GM06990 (cell line): ENCODE results near the gene KRTAP13-2.
A peak's percentile ranks its signal among the peaks of the same experiment; 100 is the strongest.

ENCODE experiments used
- DNase-seq: peaks from one replicate; pipeline ENCODE4 v3.0.0-alpha.2; 2011; ENCODE audit not compliant: insufficient read length; ENCODE audit errors: extremely low read depth
- H3K27me3 ChIP-seq: replicated peaks from 2 replicates; pipeline ENCODE4 v1.6.0; 2011; ENCODE audit warnings: low read length; ENCODE audit not compliant: control insufficient read depth, insufficient read depth
- H3K36me3 ChIP-seq: 2 replicates; pipeline ENCODE4 v1.5.1; 2011; ENCODE audit warnings: low read length; ENCODE audit not compliant: control insufficient read depth, insufficient read depth
- H3K4me3 ChIP-seq: replicated peaks from 2 replicates; pipeline ENCODE4 v1.5.1; 2011; ENCODE audit warnings: low read depth, mild to moderate bottlenecking, control low read depth, low read length
- TF ChIP-seq, protein P1 (sequence below): IDR thresholded peaks from 2 replicates; pipeline ENCODE4 v1.5.1; 2011; ENCODE audit warnings: low read length, control low read depth, mild to moderate bottlenecking, inconsistent platforms; ENCODE audit not compliant: insufficient read depth, poor library complexity, severe bottlenecking

Gene KRTAP13-2

GRCh38 chr21:30345014-30345413 is 27.1 kb downstream of the KRTAP13-2 start:
- H3K4me3 ChIP-seq = no peak overlapping the region
- no peak for DNase-seq
- TF ChIP-seq, protein P1, sequence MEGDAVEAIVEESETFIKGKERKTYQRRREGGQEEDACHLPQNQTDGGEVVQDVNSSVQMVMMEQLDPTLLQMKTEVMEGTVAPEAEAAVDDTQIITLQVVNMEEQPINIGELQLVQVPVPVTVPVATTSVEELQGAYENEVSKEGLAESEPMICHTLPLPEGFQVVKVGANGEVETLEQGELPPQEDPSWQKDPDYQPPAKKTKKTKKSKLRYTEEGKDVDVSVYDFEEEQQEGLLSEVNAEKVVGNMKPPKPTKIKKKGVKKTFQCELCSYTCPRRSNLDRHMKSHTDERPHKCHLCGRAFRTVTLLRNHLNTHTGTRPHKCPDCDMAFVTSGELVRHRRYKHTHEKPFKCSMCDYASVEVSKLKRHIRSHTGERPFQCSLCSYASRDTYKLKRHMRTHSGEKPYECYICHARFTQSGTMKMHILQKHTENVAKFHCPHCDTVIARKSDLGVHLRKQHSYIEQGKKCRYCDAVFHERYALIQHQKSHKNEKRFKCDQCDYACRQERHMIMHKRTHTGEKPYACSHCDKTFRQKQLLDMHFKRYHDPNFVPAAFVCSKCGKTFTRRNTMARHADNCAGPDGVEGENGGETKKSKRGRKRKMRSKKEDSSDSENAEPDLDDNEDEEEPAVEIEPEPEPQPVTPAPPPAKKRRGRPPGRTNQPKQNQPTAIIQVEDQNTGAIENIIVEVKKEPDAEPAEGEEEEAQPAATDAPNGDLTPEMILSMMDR = no peak
- H3K27me3 ChIP-seq = no peaks in the 10 kb centered on the region
- no peaks in the 10 kb centered on the region for H3K36me3 ChIP-seq

- Histone ChIP-seq H3K36me3 (no peaks in the 10 kb centered on the region), H3K27me3 (no peaks in the 10 kb centered on the region), H3K4me3 (no peak overlapping the region)
- no peak for DNase-seq
- TF ChIP-seq, protein P1 = peak; percentile 61
Observed at GRCh38 chr21:30340714-30341573, 31.1 kb downstream of the KRTAP13-2 start.

DNA sequence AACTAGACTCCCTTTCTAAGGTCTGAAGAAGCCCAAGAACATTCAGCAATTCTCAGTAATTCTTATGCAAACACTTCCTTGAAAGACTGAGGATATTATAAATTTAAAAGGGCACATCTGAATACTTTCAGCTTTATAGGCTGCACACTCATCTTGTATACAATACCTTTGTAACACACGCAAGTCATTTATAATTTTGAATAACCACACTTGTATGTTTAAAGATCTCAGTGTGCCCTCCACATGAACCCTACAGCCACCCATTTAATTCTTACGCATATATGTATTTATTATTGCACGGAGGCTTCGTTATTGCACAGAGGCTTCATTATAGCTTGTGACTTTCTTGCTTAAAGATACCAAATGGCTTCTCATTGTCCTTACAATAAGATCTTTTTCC is 33.4 kb downstream of the KRTAP13-2 start:
- no peak for DNase-seq
- Histone ChIP-seq H3K36me3 (no peaks in the 10 kb centered on the region), H3K27me3 (no peaks in the 10 kb centered on the region), H3K4me3 (no peak overlapping the region)
- TF ChIP-seq, protein P1 = no peak

GRCh38 chr21:30337772-30338171 is 34.3 kb downstream of the KRTAP13-2 start:
- H3K4me3 ChIP-seq = no peak overlapping the region
- H3K36me3 ChIP-seq = no peaks in the 10 kb centered on the region
- H3K27me3 ChIP-seq = no peaks in the 10 kb centered on the region
- TF ChIP-seq, protein P1 = no peak
- DNase-seq = no peak

GRCh38 chr21:30337276-30337744 is 34.8 kb downstream of the KRTAP13-2 start, which contains the start of gene KRTAP27-1:
TSS of gene KRTAP27-1 (minus strand) at chr21:30337694. CDS start at chr21:30337668, 26 bp downstream.
- Histone ChIP-seq H3K4me3 (no peak within 1 kb of the TSS), H3K36me3 (no peaks in the 10 kb centered on the region), H3K27me3 (no peaks in the 10 kb centered on the region)
- no peak for DNase-seq
- TF ChIP-seq, protein P1 = no peak
